GM19239 (cell line): ENCODE measurements around the gene C17orf75.
"Not testable (repeated sequence)": the region's sequence is repeated elsewhere in the genome, so short reads cannot be mapped to it uniquely, and the experiment has no call there.

Source experiments
- DNase-seq: peaks from one replicate; pipeline ENCODE4 v3.0.0; 2011; ENCODE audit warnings: low spot score; ENCODE audit not compliant: insufficient read length
- FAIRE-seq: peaks from 2 replicates; lab custom pipeline; 2011; peaks lifted over from hg19 to GRCh38; lab: Jason Lieb, UNC

Gene C17orf75

DNA sequence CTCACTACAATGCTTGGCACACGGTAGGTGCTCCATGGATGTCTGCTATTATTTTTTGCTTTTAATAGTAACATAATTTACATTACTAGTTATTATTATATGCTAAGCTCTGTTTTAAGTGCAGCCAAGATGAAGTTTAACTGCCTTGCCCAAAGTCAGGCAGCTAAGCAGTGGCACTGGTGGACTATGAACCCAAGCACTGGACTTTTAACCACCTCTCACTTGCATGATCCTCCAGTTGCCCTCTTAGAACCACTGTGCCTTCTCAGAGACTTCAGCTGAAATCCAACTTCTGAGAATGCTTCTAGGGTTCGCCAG lies 6.5 kb upstream of the C17orf75 start:
- FAIRE-seq: no peak
- DNase-seq: no peak

DNA sequence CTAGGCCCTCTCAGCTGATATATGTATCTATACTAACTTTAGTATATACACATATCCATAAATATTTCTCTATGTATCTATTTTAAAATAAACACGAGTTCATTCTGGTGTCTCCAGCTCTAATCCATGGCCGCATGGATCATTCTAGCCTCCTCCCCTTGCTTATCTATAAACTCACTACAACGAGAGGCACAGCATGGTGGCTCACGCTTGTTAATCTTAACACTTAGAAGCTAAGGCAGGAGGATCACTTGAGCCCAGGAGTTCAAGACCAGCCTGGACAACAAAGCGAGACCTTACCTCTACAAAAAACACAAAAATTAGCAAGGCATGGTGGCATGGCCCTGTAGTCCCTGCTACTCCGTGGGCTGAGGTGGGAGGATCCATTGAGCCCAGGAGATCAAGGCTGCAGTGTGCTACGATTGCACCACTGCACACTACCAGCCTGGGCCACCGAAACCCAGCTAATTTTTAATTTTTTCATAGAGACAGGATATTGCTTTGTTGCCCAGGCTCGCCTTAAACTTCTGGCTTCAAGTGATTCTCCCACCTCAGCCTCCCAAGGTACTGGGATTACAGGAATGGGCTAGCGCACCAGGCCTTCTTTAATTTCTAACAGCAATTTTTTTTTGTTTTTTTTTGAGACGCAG lies 4.1 kb upstream of the C17orf75 start:
- no peak for FAIRE-seq
- no peak for DNase-seq

DNA sequence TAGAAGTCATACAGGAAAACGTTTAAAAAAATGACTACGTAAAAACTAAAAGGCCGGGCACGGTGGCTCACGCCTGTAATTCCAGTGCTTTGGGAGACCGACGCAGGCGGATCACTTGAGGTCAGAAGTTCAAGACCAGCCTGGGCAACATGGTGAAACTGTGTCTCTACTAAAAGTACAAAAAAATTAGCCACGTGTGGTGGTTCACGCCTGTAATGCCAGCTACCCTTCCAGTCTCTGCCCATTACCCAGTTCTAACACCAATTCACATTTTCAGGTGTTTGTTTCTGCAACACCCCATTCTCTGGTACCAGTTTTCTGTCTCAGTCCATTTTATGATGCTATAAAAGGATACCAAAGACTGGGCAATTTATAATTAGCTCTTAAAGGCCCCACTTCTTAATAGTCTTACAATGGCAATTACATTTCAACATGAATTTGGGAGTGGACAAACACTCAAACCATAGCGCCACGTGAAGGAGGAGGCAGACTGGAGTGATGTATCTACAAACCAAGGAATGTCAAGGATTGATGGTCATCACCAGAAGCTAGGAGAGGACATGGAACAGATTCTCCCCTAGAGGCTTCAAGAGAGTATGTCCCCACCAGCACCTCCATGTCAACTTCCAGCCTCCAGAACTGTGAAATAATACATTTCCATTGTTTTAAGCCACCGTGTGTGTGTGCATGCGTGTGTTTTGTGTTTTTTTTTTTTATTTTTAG lies 791 bp upstream of the C17orf75 start:
- FAIRE-seq: no peak
- DNase-seq: no peak

DNA sequence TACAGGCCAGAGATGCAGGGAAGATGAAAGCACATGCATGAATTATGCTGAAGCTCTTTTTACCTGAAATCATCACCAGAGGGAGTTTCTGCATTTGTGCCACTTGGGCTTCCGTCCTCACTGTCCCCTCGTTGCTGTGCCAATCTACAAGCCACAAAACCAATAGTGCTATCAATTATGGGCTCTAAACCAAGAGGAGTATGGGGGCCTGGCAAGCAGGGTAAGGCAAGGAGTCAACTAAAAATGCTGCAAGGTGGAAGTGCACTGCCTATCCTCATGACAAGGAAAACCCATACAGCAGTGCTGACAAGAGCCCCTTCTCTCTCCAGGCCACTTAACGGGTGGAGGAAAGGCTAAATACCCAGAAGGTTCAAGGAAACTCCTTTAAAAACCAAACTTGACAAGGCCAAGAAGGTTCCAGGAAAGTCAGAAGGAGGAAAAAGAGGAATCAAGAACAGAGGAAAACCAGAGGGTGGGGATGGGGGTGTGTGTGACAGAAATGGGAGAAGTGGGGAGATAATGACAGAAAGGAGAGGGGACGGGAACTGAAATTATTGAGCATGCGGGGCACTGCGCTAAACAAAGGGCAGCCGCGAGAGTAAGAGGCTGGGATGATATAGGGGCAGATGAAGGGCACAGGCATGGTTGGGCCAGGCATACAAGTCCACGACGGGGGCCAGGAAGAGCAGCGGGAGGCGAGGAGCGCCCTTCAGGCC lies 674 bp downstream of the C17orf75 start:
- FAIRE-seq: peak; percentile 72
- peak; percentile 28 for DNase-seq

DNA sequence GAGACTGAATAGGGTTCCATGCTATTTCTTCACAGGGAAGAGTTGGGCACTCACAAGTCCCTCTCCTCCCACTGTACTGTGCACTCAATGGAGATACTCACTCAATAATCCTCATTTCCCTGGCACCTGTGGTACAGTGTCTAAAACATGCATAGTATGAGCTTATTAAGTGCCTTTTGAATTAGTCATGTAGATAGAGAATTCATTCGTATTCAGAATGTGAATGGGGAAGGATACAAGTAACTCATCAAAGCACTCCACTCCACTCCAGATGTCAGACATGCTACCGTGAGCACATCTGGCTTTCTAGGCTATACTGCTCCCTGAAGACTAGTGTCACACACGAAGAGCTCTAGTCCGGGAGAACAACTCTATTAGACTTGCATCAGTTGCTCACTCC lies 6.3 kb downstream of the C17orf75 start:
- DNase-seq (no peak), FAIRE-seq (no peak)

DNA sequence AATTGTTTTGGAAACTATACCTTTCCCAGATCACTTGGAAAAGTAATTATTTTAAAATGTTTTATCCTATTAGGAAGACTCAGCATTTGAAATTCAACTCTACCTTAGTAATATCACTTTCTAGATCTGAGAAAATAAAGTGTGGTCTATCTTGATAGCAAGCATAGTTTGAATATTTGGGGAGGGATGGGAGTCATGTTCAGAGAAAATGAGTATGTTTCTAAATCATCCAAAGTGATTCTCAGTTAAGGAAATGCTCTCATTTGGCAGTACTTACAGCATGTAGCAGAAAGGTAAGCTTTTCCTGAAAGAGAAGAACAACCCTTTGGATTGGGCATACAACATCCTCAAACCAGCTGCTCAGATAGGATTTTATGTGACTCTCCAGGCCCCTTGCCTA lies 6.9 kb downstream of the C17orf75 start:
- DNase-seq (no peak), FAIRE-seq (no peak)

GRCh38 chr17:32333187-32333586 lies 8.8 kb downstream of the C17orf75 start:
- FAIRE-seq: no peak

GRCh38 chr17:32331243-32332040 lies 10.5 kb downstream of the C17orf75 start:
- FAIRE-seq: no peak
- DNase-seq: no peak

More at GRCh38 chr17:32333187-32333586, 8.8 kb downstream of the C17orf75 start:
- no peak for DNase-seq

GRCh38 chr17:32330147-32330546 lies 11.8 kb downstream of the C17orf75 start:
- DNase-seq (no peak), FAIRE-seq (no peak)

- no peak for FAIRE-seq
Observed at GRCh38 chr17:32327911-32328310, 14.1 kb downstream of the C17orf75 start.

DNA sequence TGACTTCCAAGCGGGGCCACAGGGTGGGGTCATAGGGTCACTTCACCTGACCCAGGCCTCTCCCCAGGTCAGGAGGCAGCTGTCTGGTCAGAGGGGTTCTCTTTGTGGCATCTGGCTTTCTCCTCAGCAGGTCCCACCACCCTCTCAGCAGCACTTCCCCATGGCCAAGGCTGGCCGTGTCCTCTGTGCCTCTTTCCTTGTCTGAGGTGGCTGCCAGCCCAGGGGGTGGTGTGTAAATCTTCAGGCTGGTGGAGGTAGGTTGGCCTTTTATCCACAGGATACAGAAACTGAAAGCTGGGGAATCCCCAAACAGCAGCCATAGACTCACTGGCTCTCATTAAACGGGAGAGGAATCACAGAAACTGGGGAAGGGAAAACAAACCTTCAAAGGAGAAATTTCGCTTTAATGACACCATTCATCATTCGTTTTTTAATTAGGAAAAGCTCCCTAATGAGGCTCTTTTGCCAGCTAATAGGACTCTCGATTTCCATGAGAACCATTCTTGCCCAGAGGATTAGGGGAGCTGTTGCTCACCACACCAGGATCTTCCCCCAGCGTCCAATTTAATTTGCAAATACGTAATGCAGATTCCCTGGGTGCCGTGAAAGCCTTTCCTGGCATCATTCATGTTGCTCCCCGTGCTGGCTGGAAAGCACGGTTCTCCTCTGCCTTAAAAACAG lies 18.0 kb downstream of the C17orf75 start:
- FAIRE-seq (no peak), DNase-seq (no peak)

More at GRCh38 chr17:32327911-32328310, 14.1 kb downstream of the C17orf75 start:
- DNase-seq: no peak

- FAIRE-seq (no peak), DNase-seq (no peak)
Observed at GRCh38 chr17:32323046-32323445, 18.9 kb downstream of the C17orf75 start.

DNA sequence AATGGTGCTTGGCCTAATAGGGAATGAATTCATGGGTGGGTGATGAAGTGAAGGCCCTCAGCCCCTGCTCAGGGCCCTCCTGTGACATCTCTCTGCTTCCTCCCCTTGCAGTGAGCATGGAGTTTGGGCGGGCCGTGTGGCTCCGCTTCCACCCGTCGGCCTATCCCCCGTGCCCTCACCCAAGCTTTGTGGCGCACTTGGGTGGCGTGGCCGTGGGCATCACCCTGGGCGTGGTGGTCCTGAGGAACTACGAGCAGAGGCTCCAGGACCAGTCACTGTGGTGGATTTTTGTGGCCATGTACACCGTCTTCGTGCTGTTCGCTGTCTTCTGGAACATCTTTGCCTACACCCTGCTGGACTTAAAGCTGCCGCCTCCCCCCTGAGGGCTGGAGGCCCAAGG lies 21.1 kb downstream of the C17orf75 start:
- DNase-seq (no peak), FAIRE-seq (no peak)

GRCh38 chr17:32320080-32320479 lies 21.9 kb downstream of the C17orf75 start:
- DNase-seq, FAIRE-seq: not testable (repeated sequence)

DNA sequence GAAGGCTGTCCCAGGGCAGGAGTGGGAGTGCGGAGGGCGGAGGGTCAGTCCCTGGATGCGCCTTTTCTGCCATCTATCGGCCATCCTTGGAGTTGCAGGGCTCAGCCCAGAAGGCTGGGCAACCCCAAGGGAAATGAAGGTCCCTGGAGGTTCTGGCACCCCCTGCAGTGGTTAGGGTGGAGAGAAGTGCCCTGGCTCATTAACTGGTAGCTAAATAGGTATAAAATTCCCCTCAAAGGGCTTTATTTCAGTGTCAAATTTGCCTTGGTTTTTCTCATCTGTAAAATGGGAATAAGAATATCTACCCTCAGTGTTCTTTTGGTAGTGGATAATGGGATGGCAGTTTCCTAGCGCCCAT lies 22.4 kb downstream of the C17orf75 start:
- DNase-seq (peak; percentile 72), FAIRE-seq (peak; percentile 93)

DNA sequence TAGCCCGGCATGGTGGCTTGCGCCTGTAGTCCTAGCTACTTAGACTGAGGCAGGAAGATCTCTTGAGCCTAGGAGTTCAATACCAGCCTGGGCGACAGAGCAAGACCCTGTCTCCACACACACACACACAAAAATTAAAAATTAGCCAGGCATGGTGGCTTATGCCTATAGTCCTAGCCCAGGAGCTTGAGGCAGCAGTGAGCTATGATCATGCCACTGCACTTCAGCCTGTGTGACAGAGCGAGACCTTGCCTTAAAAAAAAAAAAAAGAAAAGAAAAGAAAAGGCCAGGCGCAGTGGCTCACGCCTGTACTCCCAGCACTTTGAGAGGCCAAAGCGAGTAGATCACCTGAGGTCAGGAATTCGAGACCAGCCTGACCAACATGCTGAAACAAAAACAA lies 23.9 kb downstream of the C17orf75 start:
- DNase-seq (no peak), FAIRE-seq (no peak)

DNA sequence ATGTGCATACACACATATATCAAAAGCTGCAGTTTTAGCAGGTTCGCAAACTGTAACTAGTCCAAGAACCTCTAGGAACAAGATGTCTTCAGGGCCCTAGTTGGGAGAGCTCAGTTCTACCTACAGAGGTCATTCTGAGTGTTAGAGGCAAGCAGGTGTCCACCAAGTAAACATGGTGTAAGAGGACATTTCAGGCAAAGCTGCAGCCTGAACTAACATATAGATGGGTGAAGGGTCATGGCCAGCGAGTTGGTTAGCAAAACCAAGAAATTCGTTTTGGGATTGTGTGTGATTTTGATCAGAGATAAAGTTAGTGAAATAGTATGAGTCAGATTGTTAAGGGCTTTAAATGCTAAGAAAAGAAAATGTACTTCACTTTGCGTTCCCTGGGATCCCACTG lies 24.6 kb downstream of the C17orf75 start:
- no peak for FAIRE-seq
- no peak for DNase-seq

DNA sequence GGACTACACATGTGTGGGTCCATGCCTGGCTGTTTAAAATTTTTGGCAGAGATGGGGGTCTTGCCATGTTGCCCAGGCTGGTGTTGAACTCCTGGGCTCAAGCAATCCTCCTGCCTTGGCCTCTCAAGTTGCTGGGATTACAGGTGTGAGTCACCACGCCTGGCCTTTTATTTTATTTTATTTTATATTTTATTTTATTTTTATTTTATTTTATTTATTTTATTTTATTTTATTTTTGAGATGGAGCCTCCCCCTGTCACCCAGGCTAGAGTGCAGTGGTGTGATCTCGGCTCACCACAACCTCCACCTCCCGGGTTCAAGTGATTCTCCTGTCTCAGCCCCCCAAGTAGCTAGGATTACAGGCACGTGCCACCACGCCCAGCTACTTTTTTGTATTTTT lies 25.3 kb downstream of the C17orf75 start:
- DNase-seq, FAIRE-seq: not testable (repeated sequence)

GRCh38 chr17:32315171-32315570 lies 26.8 kb downstream of the C17orf75 start:
- DNase-seq: no peak
- FAIRE-seq: no peak

DNA sequence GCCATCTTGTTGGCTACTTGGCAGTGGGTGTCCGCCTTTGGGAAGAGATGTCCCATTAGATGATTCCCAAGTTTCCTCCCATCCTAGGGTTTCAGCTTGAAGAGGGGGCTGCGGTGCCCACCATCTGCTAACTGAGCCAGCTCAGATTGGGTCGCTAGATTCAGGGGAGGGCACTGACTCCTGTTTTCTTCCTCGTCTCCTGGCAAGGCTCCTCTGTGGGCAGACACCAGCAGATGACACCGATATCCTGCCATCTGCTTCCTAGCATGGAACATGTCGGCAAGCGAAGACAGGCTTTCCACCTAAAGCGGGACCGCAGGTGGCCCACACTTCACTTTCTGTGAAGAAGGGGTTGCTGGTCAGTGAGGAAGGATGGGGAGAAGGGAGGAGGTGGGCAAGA lies 27.3 kb downstream of the C17orf75 start:
- no peak for FAIRE-seq

More for the DNA sequence above, 27.3 kb downstream of the C17orf75 start:
- DNase-seq: no peak
